HG02610 (cell line): ENCODE results near the gene VGF.
A peak's percentile ranks its signal among the peaks of the same experiment; 100 is the strongest.
"Not testable (repeated sequence)": the region's sequence is repeated elsewhere in the genome, so short reads cannot be mapped to it uniquely, and the experiment has no call there.

ENCODE experiments used
- ATAC-seq: cut with Tn5 transposase; IDR thresholded peaks from one replicate; pipeline ENCODE4 v1.9.1; 2021; ENCODE audit warnings: mild to moderate bottlenecking, moderate library complexity; ENCODE audit not compliant: unreplicated experiment

The VGF gene

GRCh38 chr7:101165075-101165957 is at the start of gene VGF:
Gene VGF, minus strand, starts transcription at chr7:101165569. Its CDS starts 726 bp downstream, at chr7:101164843.
- peak; percentile 63 for ATAC-seq

GRCh38 chr7:101212014-101212413 is 46.6 kb upstream of the VGF start:
- no peak for ATAC-seq

- ATAC-seq: no peak
These were observed 46.1 kb upstream of the VGF start for GRCh38 chr7:101211501-101211900.

GRCh38 chr7:101210143-101210542 is 44.8 kb upstream of the VGF start:
- ATAC-seq: no peak

- no peak for ATAC-seq
These were observed 43.4 kb upstream of the VGF start for GRCh38 chr7:101208794-101209193.

- ATAC-seq: no peak
These were observed 42.1 kb upstream of the VGF start for GRCh38 chr7:101207459-101207858.

GRCh38 chr7:101206665-101207042 is 41.3 kb upstream of the VGF start:
- no peak for ATAC-seq

GRCh38 chr7:101205901-101206664 is 40.7 kb upstream of the VGF start:
- ATAC-seq: no peak

- not testable (repeated sequence) for ATAC-seq
These were observed 38.7 kb upstream of the VGF start for GRCh38 chr7:101203740-101204738.

- ATAC-seq: no peak
These were observed 37.2 kb upstream of the VGF start for GRCh38 chr7:101202603-101202918.

GRCh38 chr7:101201695-101202602 is 36.6 kb upstream of the VGF start:
- no peak for ATAC-seq

- no peak for ATAC-seq
These were observed 35.7 kb upstream of the VGF start, which contains the start of gene MOGAT3 for GRCh38 chr7:101200862-101201599. Gene MOGAT3, minus strand, starts transcription at chr7:101201036. Its CDS starts 182 bp downstream, at chr7:101200854.

GRCh38 chr7:101200504-101200861 is 35.1 kb upstream of the VGF start:
- ATAC-seq: no peak

- ATAC-seq: not testable (repeated sequence)
These were observed 34.2 kb upstream of the VGF start for GRCh38 chr7:101199522-101199921.

- no peak for ATAC-seq
These were observed 33.1 kb upstream of the VGF start for GRCh38 chr7:101198476-101198875.

- ATAC-seq: no peak
These were observed 32.6 kb upstream of the VGF start for GRCh38 chr7:101197991-101198390.

- ATAC-seq: no peak
These were observed 30.5 kb upstream of the VGF start for GRCh38 chr7:101195884-101196283.

GRCh38 chr7:101189109-101189508 is 23.7 kb upstream of the VGF start:
- no peak for ATAC-seq

- no peak for ATAC-seq
These were observed 21.6 kb upstream of the VGF start for GRCh38 chr7:101186844-101187428.
